OCI-LY7 (cell line): ENCODE data around the gene CAMP. TPM values are rescaled to one million over a fixed set of nuclear protein-coding genes. Genes with fewer than 3 reads are reported as not detected.
"Not testable (repeated sequence)": the region's sequence is repeated elsewhere in the genome, so short reads cannot be mapped to it uniquely, and the experiment has no call there.

ENCODE experiments used
- BruUV-seq: library from RNA; stranded (reverse); fragments of 400-500 nt; replicated peaks from 2 replicates; lab custom pipeline; 2021; lab: Mats Ljungman, UMichigan
- CTCF ChIA-PET: fragments of 300-600 bp; sonication (Branson Sonifier 250); formaldehyde crosslinking; loops from one replicate; lab custom pipeline; 2022; ENCODE audit warnings: antibody characterized with exemption; ENCODE audit not compliant: unreplicated experiment; lab: Charles Lee
- POLR2A ChIA-PET: fragments of 300-600 bp; sonication (Branson Sonifier 250); formaldehyde crosslinking; loops from one replicate; lab custom pipeline; 2022; ENCODE audit warnings: antibody characterized with exemption; lab: Charles Lee
- DNase-seq: peaks from one replicate; pipeline ENCODE4 v3.0.0-alpha.2; 2015; ENCODE audit warnings: low spot score
- H2AFZ ChIP-seq: fragments of 200-600 bp; sonication (generic), shearing (Covaris generic); 2 replicates; pipeline ENCODE4 v1.6.1; 2014; ENCODE audit warnings: mild to moderate bottlenecking, antibody characterized with exemption, low read length, moderate library complexity
- H3K27ac ChIP-seq: fragments of 200-600 bp; sonication (generic); 2 replicates; pipeline ENCODE4 v1.5.1; 2014; ENCODE audit warnings: mixed run types, low read depth, mild to moderate bottlenecking, moderate library complexity, low read length, inconsistent platforms; ENCODE audit not compliant: poor library complexity, severe bottlenecking
- H3K36me3 ChIP-seq: fragments of 200-600 bp; sonication (generic); 2 replicates; pipeline ENCODE4 v1.6.1; 2014; ENCODE audit warnings: mild to moderate bottlenecking, antibody characterized with exemption, low read length, moderate library complexity, mixed read lengths; ENCODE audit not compliant: insufficient read depth
- H3K4me1 ChIP-seq: fragments of 200-600 bp; sonication (generic); 2 replicates; pipeline ENCODE4 v1.5.1; 2014; ENCODE audit warnings: mild to moderate bottlenecking, low read length; ENCODE audit not compliant: insufficient read depth, poor library complexity, severe bottlenecking
- H3K4me2 ChIP-seq: fragments of 200-600 bp; sonication (generic); 2 replicates; pipeline ENCODE4 v1.6.1; 2014; ENCODE audit warnings: mild to moderate bottlenecking, low read length
- H3K4me3 ChIP-seq: fragments of 200-600 bp; sonication (generic); 2 replicates; pipeline ENCODE4 v1.5.1; 2014; ENCODE audit warnings: mild to moderate bottlenecking, low read depth, low read length; ENCODE audit not compliant: poor library complexity, severe bottlenecking
- H3K79me2 ChIP-seq: fragments of 200-600 bp; sonication (generic); 2 replicates; pipeline ENCODE4 v1.6.1; 2016; ENCODE audit warnings: low read depth, mild to moderate bottlenecking, low read length, moderate library complexity, mixed read lengths; ENCODE audit not compliant: insufficient read depth
- H3K9me2 ChIP-seq: fragments of 200-600 bp; sonication (generic); 2 replicates; pipeline ENCODE4 v1.6.1; 2016; ENCODE audit warnings: mild to moderate bottlenecking, low read length, mixed read lengths; ENCODE audit not compliant: insufficient read depth
- H3K9me3 ChIP-seq: fragments of 200-600 bp; sonication (generic); 2 replicates; pipeline ENCODE4 v1.6.1; 2014; ENCODE audit warnings: mild to moderate bottlenecking, mixed run types, low read length, mixed read lengths
- H4K20me1 ChIP-seq: fragments of 200-600 bp; sonication (generic); 2 replicates; pipeline ENCODE4 v1.6.1; 2014; ENCODE audit warnings: mild to moderate bottlenecking, antibody characterized with exemption, low read length, moderate library complexity, mixed read lengths; ENCODE audit not compliant: insufficient read depth
- EZH2phosphoT487 ChIP-seq: fragments of 200-600 bp; sonication (generic); IDR thresholded peaks from 2 replicates; pipeline ENCODE4 v1.6.1; 2018; ENCODE audit warnings: low read depth, borderline replicate concordance, mild to moderate bottlenecking, mixed run types, antibody characterized with exemption, low read length, moderate library complexity, mixed read lengths
- intact Hi-C: fragments of 100-400 bp; cut with micrococcal nuclease; formaldehyde crosslinking; loops from one replicate; pipeline ENCODE4 v1.10.0; 2022; ENCODE audit not compliant: unreplicated experiment
- total RNA-seq, 2 experiments: library from RNA; depleted of rRNA in 1 of 2; stranded (reverse); fragments of >200 nt in 1 of 2; shearing (Covaris generic) in 1 of 2; gene quantifications; 2 replicates each; pipeline ENCODE4 v1.2.3, GENCODE V29; 2014 to 2022
- TF ChIP-seq, protein P1 (sequence below): fragments of 200-600 bp; sonication (generic); conservative IDR thresholded peaks from 2 replicates; pipeline ENCODE4 v1.5.1; 2014; ENCODE audit warnings: mild to moderate bottlenecking, antibody characterized with exemption, low read length, moderate library complexity, mixed read lengths

The CAMP gene
- total RNA-seq, 2 experiments from 2014 or later, result 18.2 to 56.8 TPM

- ChIA-PET POLR2A (no interaction called here), CTCF (no interaction called here)
- H3K36me3 ChIP-seq, result no peaks in the 10 kb centered on the region
- H3K79me2 ChIP-seq, result no peaks in the 10 kb centered on the region
- no peak overlapping the region for H2AFZ ChIP-seq
- no peaks in the 10 kb centered on the region for H3K9me3 ChIP-seq
- no TSS peak for BruUV-seq
- intact Hi-C loops, result no loop called here
- TF ChIP-seq, protein P1, sequence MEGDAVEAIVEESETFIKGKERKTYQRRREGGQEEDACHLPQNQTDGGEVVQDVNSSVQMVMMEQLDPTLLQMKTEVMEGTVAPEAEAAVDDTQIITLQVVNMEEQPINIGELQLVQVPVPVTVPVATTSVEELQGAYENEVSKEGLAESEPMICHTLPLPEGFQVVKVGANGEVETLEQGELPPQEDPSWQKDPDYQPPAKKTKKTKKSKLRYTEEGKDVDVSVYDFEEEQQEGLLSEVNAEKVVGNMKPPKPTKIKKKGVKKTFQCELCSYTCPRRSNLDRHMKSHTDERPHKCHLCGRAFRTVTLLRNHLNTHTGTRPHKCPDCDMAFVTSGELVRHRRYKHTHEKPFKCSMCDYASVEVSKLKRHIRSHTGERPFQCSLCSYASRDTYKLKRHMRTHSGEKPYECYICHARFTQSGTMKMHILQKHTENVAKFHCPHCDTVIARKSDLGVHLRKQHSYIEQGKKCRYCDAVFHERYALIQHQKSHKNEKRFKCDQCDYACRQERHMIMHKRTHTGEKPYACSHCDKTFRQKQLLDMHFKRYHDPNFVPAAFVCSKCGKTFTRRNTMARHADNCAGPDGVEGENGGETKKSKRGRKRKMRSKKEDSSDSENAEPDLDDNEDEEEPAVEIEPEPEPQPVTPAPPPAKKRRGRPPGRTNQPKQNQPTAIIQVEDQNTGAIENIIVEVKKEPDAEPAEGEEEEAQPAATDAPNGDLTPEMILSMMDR, result no peak
- no peak for TF ChIP-seq EZH2phosphoT487
- H3K9me2 ChIP-seq, result no peaks in the 10 kb centered on the region
- H3K4me2 ChIP-seq, result no peak overlapping the region
- no peak for DNase-seq
- no peaks in the 10 kb centered on the region for H4K20me1 ChIP-seq
- no peak overlapping the region for H3K4me3 ChIP-seq
- H3K27ac ChIP-seq, result no peak overlapping the region
- H3K4me1 ChIP-seq, result no peaks in the 10 kb centered on the region
These were observed 20.7 kb upstream of the CAMP start for GRCh38 chr3:48202632-48203031.

- POLR2A ChIA-PET, result no interaction called here
- no peak overlapping the region for H2AFZ ChIP-seq
- no peaks in the 10 kb centered on the region for H3K79me2 ChIP-seq
- H3K36me3 ChIP-seq, result no peaks in the 10 kb centered on the region
- H3K9me3 ChIP-seq, result no peaks in the 10 kb centered on the region
- no peak for TF ChIP-seq EZH2phosphoT487
- no TSS peak for BruUV-seq
- intact Hi-C loops, result no loop called here
- no peak for DNase-seq
- H3K4me3 ChIP-seq, result no peak overlapping the region
- no peaks in the 10 kb centered on the region for H3K9me2 ChIP-seq
- CTCF ChIA-PET, result no interaction called here
- H3K4me1 ChIP-seq, result no peaks in the 10 kb centered on the region
- H3K27ac ChIP-seq, result no peak overlapping the region
- no peaks in the 10 kb centered on the region for H4K20me1 ChIP-seq
- H3K4me2 ChIP-seq, result no peak overlapping the region
These were observed 15.2 kb upstream of the CAMP start for GRCh38 chr3:48208076-48208475.

DNA sequence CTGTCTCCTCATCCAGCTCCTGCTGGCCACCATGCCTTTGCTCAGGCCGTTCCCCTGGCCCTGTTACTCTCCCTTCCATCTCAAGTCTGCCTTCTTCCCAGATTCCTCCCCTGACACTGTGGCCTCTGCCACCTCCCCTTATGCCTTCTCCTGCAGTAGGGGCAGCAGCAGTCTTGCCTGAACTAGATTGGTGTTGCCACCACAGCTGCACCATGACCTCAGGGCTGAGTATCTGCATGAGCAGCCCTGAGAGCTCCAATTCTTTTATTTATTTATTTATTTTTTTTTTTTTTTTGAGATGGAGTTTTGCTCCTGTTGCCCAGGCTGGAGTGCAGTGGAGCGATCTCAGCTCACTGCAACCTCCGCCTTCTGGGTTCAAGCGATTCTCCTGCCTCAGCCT lies 13.8 kb upstream of the CAMP start:
- intact Hi-C loops, result no loop called here
- no TSS peak for BruUV-seq
- POLR2A ChIA-PET, result no interaction called here

DNA sequence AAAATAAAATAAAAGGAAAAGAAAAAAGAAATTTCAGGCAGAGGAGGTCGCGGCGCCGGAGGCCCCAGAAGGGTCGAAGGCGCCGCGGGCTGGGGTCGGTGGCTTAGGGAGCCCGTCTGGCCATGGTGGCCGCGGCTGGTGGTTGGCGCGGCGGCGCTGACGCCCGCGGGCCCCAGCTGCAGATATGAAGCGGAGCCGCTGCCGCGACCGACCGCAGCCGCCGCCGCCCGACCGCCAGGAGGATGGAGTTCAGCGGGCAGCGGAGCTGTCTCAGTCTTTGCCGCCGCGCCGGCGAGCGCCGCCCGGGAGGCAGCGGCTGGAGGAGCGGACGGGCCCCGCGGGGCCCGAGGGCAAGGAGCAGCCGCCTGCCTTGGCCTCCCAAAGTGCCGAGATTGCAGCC lies 12.8 kb upstream of the CAMP start:
- BruUV-seq, H3K4me1 ChIP-seq, H3K4me3 ChIP-seq, H3K9me3 ChIP-seq, H3K4me2 ChIP-seq, H3K9me2 ChIP-seq, H3K27ac ChIP-seq, CTCF ChIA-PET, H3K79me2 ChIP-seq, POLR2A ChIA-PET, H2AFZ ChIP-seq, intact Hi-C loops, H4K20me1 ChIP-seq, H3K36me3 ChIP-seq, DNase-seq: not testable (repeated sequence)

More for the DNA sequence above, 13.8 kb upstream of the CAMP start:
- Histone ChIP-seq H3K4me3 (no peak overlapping the region), H2AFZ (no peak overlapping the region), H3K4me1 (no peaks in the 10 kb centered on the region), H4K20me1 (no peaks in the 10 kb centered on the region), H3K9me3 (no peaks in the 10 kb centered on the region), H3K4me2 (no peak overlapping the region), H3K27ac (no peak overlapping the region), H3K79me2 (no peaks in the 10 kb centered on the region), H3K36me3 (no peaks in the 10 kb centered on the region), H3K9me2 (no peaks in the 10 kb centered on the region)
- CTCF ChIA-PET, result no interaction called here
- no peak for TF ChIP-seq EZH2phosphoT487
- TF ChIP-seq, protein P1, result no peak
- no peak for DNase-seq

DNA sequence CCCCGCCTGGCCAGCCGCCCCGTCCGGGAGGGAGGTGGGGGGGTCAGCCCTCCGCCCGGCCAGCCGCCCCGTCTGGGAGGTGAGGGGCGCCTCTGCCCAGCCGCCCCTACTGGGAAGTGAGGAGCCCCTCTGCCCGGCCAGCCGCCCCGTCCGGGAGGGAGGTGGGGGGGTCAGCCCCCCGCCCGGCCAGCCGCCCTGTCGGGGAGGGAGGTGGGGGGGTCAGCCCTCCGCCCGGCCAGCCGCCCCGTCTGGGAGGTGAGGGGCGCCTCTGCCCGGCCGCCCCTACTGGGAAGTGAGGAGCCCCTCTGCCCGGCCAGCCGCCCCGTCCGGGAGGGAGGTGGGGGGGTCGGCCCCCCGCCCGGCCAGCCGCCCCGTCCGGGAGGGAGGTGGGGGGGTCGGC lies 11.5 kb upstream of the CAMP start:
- H3K9me2 ChIP-seq, H3K4me1 ChIP-seq, H4K20me1 ChIP-seq, H3K27ac ChIP-seq, intact Hi-C loops, H3K4me2 ChIP-seq, POLR2A ChIA-PET, H3K79me2 ChIP-seq, H2AFZ ChIP-seq, CTCF ChIA-PET, H3K4me3 ChIP-seq, DNase-seq, H3K9me3 ChIP-seq, BruUV-seq, H3K36me3 ChIP-seq: not testable (repeated sequence)
